Progenitor cell of endocrine pancreas (in vitro differentiated cells): ENCODE results near the gene PTH2. TPM values are rescaled to one million over a fixed set of nuclear protein-coding genes. Genes with fewer than 3 reads are reported as not detected.

Experiments
- total RNA-seq: library from RNA; stranded (reverse); gene quantifications from 2 replicates; pipeline ENCODE4 v1.2.1, GENCODE V29; 2021

Gene PTH2
- total RNA-seq, 1 donor from 2014 or later: not detected

Other genes starting within 250 kb of the PTH2 start
- 10.5 and 11.8 TPM in 2 replicates for gene SLC6A16, start 98.2 kb downstream of the PTH2 start, total RNA-seq
- not detected in 2 replicates for gene CD37, start 88.0 kb downstream of the PTH2 start, total RNA-seq
- 226 and 235 TPM in 2 replicates for gene TEAD2, start 61.0 kb downstream of the PTH2 start, total RNA-seq
- 3.6 and 5.2 TPM in 2 replicates for gene DKKL1, start 59.6 kb downstream of the PTH2 start, total RNA-seq
- not detected in 2 replicates for gene KASH5, start 35.2 kb downstream of the PTH2 start, total RNA-seq
- gene GFY, start 1.9 kb upstream of the PTH2 start, total RNA-seq: not detected in 2 replicates
- 0.29 TPM in 2 replicates for gene SLC17A7, start 18.1 kb upstream of the PTH2 start, total RNA-seq
- gene PIH1D1, start 28.4 kb upstream of the PTH2 start, total RNA-seq: 125 TPM in 2 replicates
- gene ALDH16A1, start 29.8 kb upstream of the PTH2 start, total RNA-seq: 44.2 and 46.0 TPM in 2 replicates
- 0.96 and 1.1 TPM in 2 replicates for gene FLT3LG, start 50.8 kb upstream of the PTH2 start, total RNA-seq
- 2,665 and 2,783 TPM in 2 replicates for gene RPL13A, start 64.2 kb upstream of the PTH2 start, total RNA-seq
- 2,272 and 2,377 TPM in 2 replicates for gene RPS11, start 73.0 kb upstream of the PTH2 start, total RNA-seq
- 153 and 169 TPM in 2 replicates for gene FCGRT, start 89.2 kb upstream of the PTH2 start, total RNA-seq
- gene RCN3, start 104.6 kb upstream of the PTH2 start, total RNA-seq: 43.4 and 58.0 TPM in 2 replicates
- 75.0 and 82.1 TPM in 2 replicates for gene NOSIP, start 157.1 kb upstream of the PTH2 start, total RNA-seq
- 6.8 and 8.3 TPM in 2 replicates for gene PRRG2, start 157.9 kb upstream of the PTH2 start, total RNA-seq
- 61.2 and 64.5 TPM in 2 replicates for gene PRR12, start 167.7 kb upstream of the PTH2 start, total RNA-seq
- 2.6 and 3.9 TPM in 2 replicates for gene RRAS, start 216.7 kb upstream of the PTH2 start, total RNA-seq
- gene SCAF1, start 218.8 kb upstream of the PTH2 start, total RNA-seq: 83.2 and 90.7 TPM in 2 replicates
- gene IRF3, start 242.4 kb upstream of the PTH2 start, total RNA-seq: 103 and 110 TPM in 2 replicates
- 58.5 and 59.0 TPM in 2 replicates for gene BCL2L12, start 242.5 kb upstream of the PTH2 start, total RNA-seq